ENCODE results near the gene PRTFDC1. TPM values are rescaled to one million over a fixed set of nuclear protein-coding genes. Genes with fewer than 3 reads are reported as not detected.

Gene PRTFDC1
- polyA plus RNA-seq, 1 donor: 46.0 TPM

- DNase-seq: no peak
Observed at GRCh38 chr10:24904824-24905223, 47.6 kb downstream of the PRTFDC1 start.

GRCh38 chr10:24902400-24902728, 50.0 kb downstream of the PRTFDC1 start:
- no peak for DNase-seq

- no peak for DNase-seq
Observed at GRCh38 chr10:24901686-24902399, 50.6 kb downstream of the PRTFDC1 start.

- DNase-seq: no peak
Observed at GRCh38 chr10:24900888-24901685, 51.3 kb downstream of the PRTFDC1 start.

- DNase-seq: no peak
Observed at GRCh38 chr10:24899571-24899970, 52.8 kb downstream of the PRTFDC1 start.

- DNase-seq: no peak
Observed at GRCh38 chr10:24898501-24898900, 53.9 kb downstream of the PRTFDC1 start.

GRCh38 chr10:24897326-24897926, 55.0 kb downstream of the PRTFDC1 start:
- DNase-seq: no peak

GRCh38 chr10:24894728-24895127, 57.7 kb downstream of the PRTFDC1 start:
- no peak for DNase-seq

GRCh38 chr10:24894309-24894708, 58.1 kb downstream of the PRTFDC1 start:
- no peak for DNase-seq

- DNase-seq: no peak
Observed at GRCh38 chr10:24893127-24893526, 59.3 kb downstream of the PRTFDC1 start.

GRCh38 chr10:24891823-24892222, 60.6 kb downstream of the PRTFDC1 start:
- DNase-seq: no peak

- no peak for DNase-seq
Observed at GRCh38 chr10:24889639-24890038, 62.8 kb downstream of the PRTFDC1 start.

- DNase-seq: no peak
Observed at GRCh38 chr10:24887855-24888231, 64.6 kb downstream of the PRTFDC1 start.

GRCh38 chr10:24886290-24886680, 66.1 kb downstream of the PRTFDC1 start:
- no peak for DNase-seq

GRCh38 chr10:24885551-24886289, 66.7 kb downstream of the PRTFDC1 start:
- DNase-seq: no peak

GRCh38 chr10:24884793-24885192, 67.6 kb downstream of the PRTFDC1 start:
- DNase-seq: no peak

GRCh38 chr10:24884316-24884715, 68.1 kb downstream of the PRTFDC1 start:
- no peak for DNase-seq

- no peak for DNase-seq
Observed at GRCh38 chr10:24883176-24883575, 69.2 kb downstream of the PRTFDC1 start.

GRCh38 chr10:24882047-24882698, 70.2 kb downstream of the PRTFDC1 start:
- no peak for DNase-seq

- DNase-seq: no peak
Observed at GRCh38 chr10:24879861-24880260, 72.5 kb downstream of the PRTFDC1 start.

- DNase-seq: no peak
Observed at GRCh38 chr10:24874133-24874532, 78.3 kb downstream of the PRTFDC1 start.

- no peak for DNase-seq
Observed at GRCh38 chr10:24873281-24873683, 79.1 kb downstream of the PRTFDC1 start.
